GM19324 (cell line): ENCODE measurements around the gene MAP3K20.

Experiments
- ATAC-seq: cut with Tn5 transposase; IDR thresholded peaks from one replicate; pipeline ENCODE4 v1.9.1; 2021; ENCODE audit warnings: mild to moderate bottlenecking, moderate library complexity; ENCODE audit not compliant: unreplicated experiment, low FRiP score

MAP3K20 gene

GRCh38 chr2:173049831-173050230, 25.8 kb upstream of the MAP3K20 start:
- no peak for ATAC-seq

DNA sequence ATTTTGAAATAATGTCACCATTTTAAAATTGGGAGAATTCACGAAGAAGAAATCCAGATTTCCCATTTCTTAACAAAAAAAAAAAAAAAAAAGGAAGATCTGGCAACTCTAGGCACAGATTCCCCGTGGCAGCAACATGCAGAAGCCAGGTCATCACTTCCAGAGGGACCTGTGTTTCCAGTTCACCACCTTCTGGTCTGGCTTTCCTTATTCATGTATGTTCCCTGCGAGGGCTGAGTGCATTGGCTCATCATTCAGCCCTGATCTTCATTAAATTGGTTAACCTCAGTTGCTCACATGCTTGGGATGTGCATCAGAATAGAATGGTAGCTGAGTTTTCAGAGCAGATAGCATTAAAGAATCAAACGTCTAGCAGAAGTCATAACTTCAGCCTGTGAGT, 25.0 kb upstream of the MAP3K20 start:
- ATAC-seq: no peak

- ATAC-seq: no peak
These were observed 24.0 kb upstream of the MAP3K20 start for GRCh38 chr2:173051463-173052215.

GRCh38 chr2:173053043-173053699, 22.5 kb upstream of the MAP3K20 start:
- no peak for ATAC-seq

- no peak for ATAC-seq
These were observed 21.2 kb upstream of the MAP3K20 start for GRCh38 chr2:173054466-173054865.

GRCh38 chr2:173056705-173057364, 18.8 kb upstream of the MAP3K20 start:
- no peak for ATAC-seq

DNA sequence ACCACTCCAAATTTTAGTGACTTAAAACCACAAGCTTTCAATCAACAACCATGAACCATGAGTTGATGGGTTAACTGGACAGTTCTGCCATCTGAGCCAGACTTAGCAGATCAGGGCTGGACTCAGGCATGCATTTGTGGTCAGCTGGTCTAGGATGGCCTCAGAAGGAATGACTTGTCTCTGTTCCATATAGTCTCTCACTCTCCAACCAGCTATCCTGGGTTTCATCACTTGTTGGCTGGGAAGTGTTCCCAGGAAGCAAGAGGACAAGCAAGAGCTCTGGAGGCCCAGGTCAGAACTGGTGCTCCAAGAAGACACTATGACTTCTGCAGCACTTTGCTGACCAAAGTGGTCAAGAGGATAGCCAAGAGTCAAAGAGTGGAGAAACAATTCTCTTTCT, 17.5 kb upstream of the MAP3K20 start:
- ATAC-seq: no peak

DNA sequence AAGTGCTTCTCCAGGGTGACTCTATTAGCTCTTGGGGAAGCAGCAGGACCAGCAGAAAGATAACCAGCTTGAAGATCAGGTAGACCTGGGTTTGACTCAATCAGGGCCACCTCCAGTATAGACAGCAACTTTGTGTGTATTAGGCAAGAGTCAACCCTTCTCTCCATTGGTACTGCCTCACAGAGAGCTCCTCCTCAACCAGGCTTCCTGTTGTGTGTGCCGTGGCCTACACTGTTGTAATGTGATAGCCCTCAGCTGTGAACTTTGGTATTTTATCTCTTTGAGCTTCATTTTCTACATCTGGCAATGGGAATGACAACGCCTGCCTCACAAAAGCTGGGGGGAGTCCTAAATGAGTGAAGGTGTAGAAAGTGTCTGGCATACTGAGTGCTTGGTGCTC, 17.0 kb upstream of the MAP3K20 start:
- no peak for ATAC-seq

DNA sequence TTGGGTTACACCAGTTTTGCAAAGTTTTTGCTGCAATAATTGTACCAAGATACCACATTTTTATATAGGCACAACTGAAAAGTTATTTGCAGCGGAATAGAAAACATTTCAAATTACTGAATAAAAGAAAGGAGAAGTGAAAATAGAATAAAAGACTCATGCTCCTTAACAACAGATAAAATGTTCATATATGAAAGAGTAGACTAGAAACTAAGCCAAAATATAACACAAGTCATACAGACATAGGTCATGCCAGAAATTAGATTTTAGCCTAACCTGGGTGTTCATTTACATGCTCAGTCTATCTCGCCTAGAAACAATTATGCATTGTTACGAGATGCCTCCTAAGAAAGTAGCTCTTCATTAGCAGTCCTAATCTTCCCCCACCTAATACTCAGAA, 16.4 kb upstream of the MAP3K20 start:
- ATAC-seq: no peak

GRCh38 chr2:173059971-173060461, 15.6 kb upstream of the MAP3K20 start:
- ATAC-seq: no peak

GRCh38 chr2:173062801-173063200, 12.8 kb upstream of the MAP3K20 start:
- no peak for ATAC-seq

DNA sequence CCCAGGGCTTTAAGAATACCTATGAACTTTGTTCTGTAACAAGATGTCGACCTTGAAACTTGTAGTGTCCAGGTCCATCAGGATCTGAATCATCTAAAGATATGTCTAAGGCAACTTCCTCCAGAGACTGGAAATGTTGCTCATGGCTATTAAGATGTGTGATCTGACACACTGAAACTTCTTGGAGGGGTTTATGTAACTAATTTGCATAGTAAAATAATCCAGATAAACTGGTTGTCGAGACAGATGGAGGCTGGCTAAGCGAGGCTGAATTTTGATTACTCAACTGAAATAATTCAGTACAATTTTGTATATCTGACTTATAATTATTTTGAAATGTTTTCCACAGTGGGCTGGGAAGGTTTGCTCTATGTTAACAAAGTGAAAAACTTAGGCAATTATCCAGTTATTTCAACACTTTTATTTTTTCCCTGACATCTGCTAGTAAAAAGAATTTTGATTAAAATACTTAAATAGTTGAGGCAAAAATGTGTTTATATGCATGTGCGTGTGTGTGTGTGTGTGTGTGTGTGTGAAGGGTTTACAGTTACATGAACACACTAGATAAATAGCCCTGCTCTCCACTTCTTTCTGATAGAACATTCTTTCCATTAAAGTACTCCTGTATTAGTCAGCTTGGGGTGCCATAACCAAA, 11.4 kb upstream of the MAP3K20 start:
- ATAC-seq: no peak

- no peak for ATAC-seq
These were observed 8.6 kb upstream of the MAP3K20 start for GRCh38 chr2:173066887-173067676.

GRCh38 chr2:173075056-173075780, 428 bp upstream of the MAP3K20 start:
- no peak for ATAC-seq

DNA sequence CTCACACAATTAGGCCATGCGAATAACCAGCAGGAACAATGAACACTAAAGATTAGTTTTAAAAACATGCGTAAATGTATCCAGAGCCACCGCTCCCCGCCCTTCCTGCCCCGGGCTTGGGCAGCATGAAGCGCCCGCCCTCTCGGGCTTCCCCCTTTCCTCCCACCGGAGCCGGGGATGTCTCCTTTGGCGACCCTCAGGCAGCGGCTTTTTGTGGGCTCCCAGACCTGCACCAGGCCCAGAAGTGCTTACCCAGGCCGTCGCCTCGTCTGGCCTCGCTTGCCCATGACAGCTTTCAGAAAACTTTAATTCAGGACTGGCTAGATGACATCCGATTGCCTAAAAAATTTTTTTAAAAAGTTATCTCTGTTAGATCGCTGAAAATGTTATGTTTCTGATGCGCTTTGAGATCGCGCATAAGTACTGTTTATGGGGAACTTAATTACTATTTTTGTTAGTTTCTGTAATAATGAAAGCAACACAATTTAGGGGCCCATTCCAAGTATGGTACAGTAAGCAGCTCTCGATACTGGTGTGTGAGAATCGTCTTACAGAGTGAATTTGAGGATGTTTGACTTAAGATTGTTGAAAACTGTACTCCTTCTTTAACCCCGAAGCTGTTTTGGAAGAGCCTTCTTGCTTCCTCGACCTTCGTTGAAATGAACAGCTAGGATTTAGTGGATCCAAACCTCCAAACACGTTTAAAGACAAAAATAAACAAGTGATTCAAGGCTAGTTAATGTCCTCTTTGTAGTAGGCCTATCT, 1.1 kb downstream of the MAP3K20 start:
- ATAC-seq: peak; percentile 28

- ATAC-seq: no peak
These were observed 2.0 kb downstream of the MAP3K20 start for GRCh38 chr2:173077506-173078177.

- ATAC-seq: no peak
These were observed 3.5 kb downstream of the MAP3K20 start for GRCh38 chr2:173079141-173079540.
